Keratinocyte (primary cell): ENCODE measurements around the gene ZBTB40.

Source experiments
- CTCF ChIP-seq, 3 experiments: IDR thresholded peaks in 1 of 3; conservative IDR thresholded peaks in 1 of 3; optimal IDR thresholded peaks in 1 of 3; 2 replicates in 2 of 3; 3 replicates in 1 of 3; pipeline versions ENCODE3 to v1.5.1; 2011; ENCODE audit warnings: low read length in 3 of 3, mild to moderate bottlenecking in 3 of 3, moderate library complexity in 2 of 3, control low read depth in 1 of 3, inconsistent platforms in 1 of 3; ENCODE audit not compliant: insufficient read depth in 2 of 3; ENCODE audit errors: extremely low read depth in 1 of 3
- EZH2 ChIP-seq: IDR thresholded peaks from one replicate; pipeline ENCODE4 v1.6.1; 2012; ENCODE audit warnings: inconsistent platforms, mild to moderate bottlenecking, low read length, moderate library complexity

- TF ChIP-seq CTCF (optimal IDR thresholded peaks at IDR 0.05 in 1 of 3, IDR thresholded peaks at IDR 0.05 in 1 of 3, conservative IDR thresholded peaks at IDR 0.05 in 1 of 3; ENCODE audit: extremely low read depth in 1 of 3, insufficient read depth in 2 of 3, low read length in 3 of 3) = no peak
- no peak for TF ChIP-seq EZH2
Measured at GRCh38 chr1:22575532-22576149, 124.0 kb downstream of the ZBTB40 start.
